GM13976 (cell line): ENCODE measurements around the gene AGO4.
A peak's percentile ranks its signal among the peaks of the same experiment; 100 is the strongest.

Experiments used
- DNase-seq: peaks from one replicate; pipeline ENCODE4 v3.0.0; 2012; ENCODE audit warnings: low spot score
- in situ Hi-C: fragments of 300-500 bp; cut with MboI; formaldehyde crosslinking; loops from one replicate; pipeline ENCODE4 v1.12.0; 2022; ENCODE audit warnings: low sequenced_read_pairs, mixed read lengths, inconsistent platforms; ENCODE audit not compliant: unreplicated experiment
- TF ChIP-seq, protein P1 (sequence below): IDR thresholded peaks from 2 replicates; pipeline ENCODE4 v1.5.1; 2012; ENCODE audit warnings: borderline replicate concordance, mild to moderate bottlenecking; ENCODE audit not compliant: insufficient read depth; ENCODE audit errors: extremely low read depth, missing control alignments, control extremely low read depth

The AGO4 gene

GRCh38 chr1:35807614-35808449 is at the start of gene AGO4:
TSS of gene AGO4 (plus strand) at chr1:35808016. CDS start at chr1:35808417, 401 bp downstream.
- in situ Hi-C loops: no loop called here
- peak; percentile 81 for DNase-seq
- TF ChIP-seq, protein P1, sequence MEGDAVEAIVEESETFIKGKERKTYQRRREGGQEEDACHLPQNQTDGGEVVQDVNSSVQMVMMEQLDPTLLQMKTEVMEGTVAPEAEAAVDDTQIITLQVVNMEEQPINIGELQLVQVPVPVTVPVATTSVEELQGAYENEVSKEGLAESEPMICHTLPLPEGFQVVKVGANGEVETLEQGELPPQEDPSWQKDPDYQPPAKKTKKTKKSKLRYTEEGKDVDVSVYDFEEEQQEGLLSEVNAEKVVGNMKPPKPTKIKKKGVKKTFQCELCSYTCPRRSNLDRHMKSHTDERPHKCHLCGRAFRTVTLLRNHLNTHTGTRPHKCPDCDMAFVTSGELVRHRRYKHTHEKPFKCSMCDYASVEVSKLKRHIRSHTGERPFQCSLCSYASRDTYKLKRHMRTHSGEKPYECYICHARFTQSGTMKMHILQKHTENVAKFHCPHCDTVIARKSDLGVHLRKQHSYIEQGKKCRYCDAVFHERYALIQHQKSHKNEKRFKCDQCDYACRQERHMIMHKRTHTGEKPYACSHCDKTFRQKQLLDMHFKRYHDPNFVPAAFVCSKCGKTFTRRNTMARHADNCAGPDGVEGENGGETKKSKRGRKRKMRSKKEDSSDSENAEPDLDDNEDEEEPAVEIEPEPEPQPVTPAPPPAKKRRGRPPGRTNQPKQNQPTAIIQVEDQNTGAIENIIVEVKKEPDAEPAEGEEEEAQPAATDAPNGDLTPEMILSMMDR: no peak

DNA sequence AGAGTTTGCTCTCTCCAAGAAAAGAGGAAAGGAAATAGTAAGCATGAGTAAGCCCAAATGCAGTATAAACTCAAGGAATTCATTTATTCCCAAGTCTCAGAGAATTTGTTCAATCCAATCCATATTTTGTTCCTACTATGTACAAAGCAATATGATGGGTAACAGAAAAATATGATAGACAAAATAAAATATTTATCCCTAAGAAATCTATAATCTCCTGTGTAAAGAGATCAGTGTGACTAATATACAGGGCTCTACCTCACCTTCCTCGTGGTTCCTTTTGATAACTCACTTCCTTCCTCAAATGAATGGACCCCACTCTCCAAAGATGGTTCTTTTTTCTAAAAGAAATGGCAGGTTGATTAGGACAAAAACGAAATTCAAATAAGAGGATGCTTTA is 45.7 kb upstream of the AGO4 start:
- in situ Hi-C loops: no loop called here
- no peak for DNase-seq
- TF ChIP-seq, protein P1: no peak

DNA sequence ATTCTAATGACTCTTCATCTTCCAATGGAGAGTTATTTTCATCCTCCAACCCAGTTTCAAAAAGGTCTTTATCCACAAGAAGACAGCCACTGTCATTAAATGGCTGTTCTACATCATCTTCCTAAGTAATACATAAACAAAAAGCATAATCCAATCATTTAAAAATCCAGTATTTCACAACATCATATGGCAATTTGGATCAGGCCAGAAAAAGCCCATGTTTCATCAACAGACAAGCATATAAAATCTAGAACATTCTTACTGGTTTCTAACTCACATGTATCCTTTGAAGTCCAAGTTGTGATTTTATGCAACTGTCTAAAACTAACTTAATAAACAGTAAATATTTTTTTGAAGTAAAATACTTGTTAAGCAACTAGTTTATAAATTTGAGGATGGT is 44.6 kb upstream of the AGO4 start:
- TF ChIP-seq, protein P1: no peak
- no peak for DNase-seq
- in situ Hi-C loops: no loop called here

- no peak for DNase-seq
- in situ Hi-C loops: no loop called here
Observed at GRCh38 chr1:35764283-35764682, 43.5 kb upstream of the AGO4 start.

GRCh38 chr1:35768350-35769187 is 39.2 kb upstream of the AGO4 start:
- TF ChIP-seq, protein P1: no peak
- in situ Hi-C loops: no loop called here
- peak; percentile 36 for DNase-seq

More at GRCh38 chr1:35764283-35764682, 43.5 kb upstream of the AGO4 start:
- TF ChIP-seq, protein P1: no peak

GRCh38 chr1:35769188-35769758 is 38.5 kb upstream of the AGO4 start:
- peak; percentile 96 for DNase-seq
- TF ChIP-seq, protein P1: peak; percentile 16
- in situ Hi-C loops: no loop called here
